Karpas-422 (cell line): ENCODE data around the gene RAB33B. TPM values are rescaled to one million over a fixed set of nuclear protein-coding genes. Genes with fewer than 3 reads are reported as not detected.
"Not testable (repeated sequence)": the region's sequence is repeated elsewhere in the genome, so short reads cannot be mapped to it uniquely, and the experiment has no call there.

Experiments used
- DNase-seq: peaks from one replicate; pipeline ENCODE4 v3.0.0-alpha.2; 2015
- H2AFZ ChIP-seq: fragments of 200-600 bp; sonication (generic); 2 replicates; pipeline ENCODE4 v1.6.1; 2014; ENCODE audit warnings: antibody characterized with exemption, low read length, mixed read lengths
- H3K27ac ChIP-seq: fragments of 200-600 bp; sonication (generic); 2 replicates; pipeline ENCODE4 v1.5.1; 2014; ENCODE audit warnings: mild to moderate bottlenecking, low read length, moderate library complexity
- H3K27me3 ChIP-seq: fragments of 200-600 bp; sonication (generic); 2 replicates; pipeline ENCODE4 v1.6.1; 2014; ENCODE audit warnings: low read length, mixed read lengths
- H3K36me3 ChIP-seq: fragments of 200-600 bp; sonication (generic); 2 replicates; pipeline ENCODE4 v1.6.1; 2014; ENCODE audit warnings: low read length, mixed read lengths; ENCODE audit not compliant: insufficient read depth
- H3K4me1 ChIP-seq: fragments of 200-600 bp; sonication (generic); 2 replicates; pipeline ENCODE4 v1.6.1; 2014; ENCODE audit warnings: mild to moderate bottlenecking, low read length, mixed read lengths
- H3K4me2 ChIP-seq: fragments of 200-600 bp; sonication (generic); 2 replicates; pipeline ENCODE4 v1.6.1; 2014; ENCODE audit warnings: low read length, low read depth, mild to moderate bottlenecking; ENCODE audit not compliant: poor library complexity, severe bottlenecking
- H3K4me3 ChIP-seq: fragments of 200-600 bp; sonication (generic); 2 replicates; pipeline ENCODE4 v1.5.1; 2014; ENCODE audit warnings: mild to moderate bottlenecking, antibody characterized with exemption, low read length, mixed read lengths
- H3K79me2 ChIP-seq: fragments of 200-600 bp; sonication (generic); 2 replicates; pipeline ENCODE4 v1.6.1; 2014; ENCODE audit warnings: mild to moderate bottlenecking, low read length, mixed read lengths
- H3K9ac ChIP-seq: fragments of 200-600 bp; sonication (generic); 2 replicates; pipeline ENCODE4 v1.6.0; 2014; ENCODE audit warnings: low read length
- H3K9me2 ChIP-seq: fragments of 200-600 bp; sonication (generic), shearing (Covaris generic); replicated peaks from 2 replicates; pipeline ENCODE4 v1.6.0; 2014; ENCODE audit warnings: mild to moderate bottlenecking, low read length, moderate library complexity; ENCODE audit not compliant: insufficient read depth
- H3K9me3 ChIP-seq: fragments of 300-700, 200-600 bp; sonication (generic); 2 replicates; pipeline ENCODE4 v1.6.1; 2014; ENCODE audit warnings: low read length, mixed read lengths
- H4K20me1 ChIP-seq: fragments of 200-600 bp; sonication (generic); 2 replicates; pipeline ENCODE4 v1.6.1; 2014; ENCODE audit warnings: mild to moderate bottlenecking, antibody characterized with exemption, low read length, low read depth; ENCODE audit not compliant: insufficient read depth
- total RNA-seq: library from RNA; depleted of rRNA; stranded (reverse); fragments of >200 nt; shearing (Covaris generic); gene quantifications from 2 replicates; pipeline ENCODE4 v1.2.3, GENCODE V29; 2014; ENCODE audit warnings: low replicate concordance

The RAB33B gene
- total RNA-seq, 1 experiment from 2014 or later = 17.2 TPM

DNA sequence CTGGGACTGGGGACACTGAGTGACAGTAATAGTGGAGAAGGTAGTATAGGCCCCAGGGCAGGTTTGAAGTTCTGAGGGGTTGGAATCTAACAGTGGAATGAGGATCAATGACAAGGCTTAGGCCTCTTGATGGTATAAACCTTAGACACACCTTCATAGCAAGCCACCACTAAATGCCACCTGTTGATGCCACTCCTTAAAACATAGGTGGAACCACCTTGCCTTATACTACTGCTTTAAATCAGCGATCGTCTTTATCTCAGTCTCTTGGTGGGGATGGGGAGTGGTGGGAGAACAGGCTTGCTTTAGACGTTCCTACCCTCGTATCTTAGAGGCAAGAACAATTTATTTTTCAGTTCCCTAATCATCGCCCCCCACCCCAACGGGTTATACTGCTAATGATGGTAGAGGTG, 1.2 kb downstream of the RAB33B start:
- Histone ChIP-seq H3K9ac (peak overlapping the region; percentile 91), H3K4me3 (peak overlapping the region; percentile 97), H4K20me1 (no peaks in the 10 kb centered on the region; the same call in 1 of the 2 replicates), H3K27ac (peak overlapping the region; percentile 88; the same call in 1 of the 2 replicates), H2AFZ (no peak overlapping the region), H3K4me1 (peaks cover 63% of the 10 kb centered on the region), H3K9me2 (no peaks in the 10 kb centered on the region), H3K4me2 (peak overlapping the region; percentile 94), H3K9me3 (no peaks in the 10 kb centered on the region), H3K36me3 (no peaks in the 10 kb centered on the region), H3K27me3 (no peaks in the 10 kb centered on the region), H3K79me2 (peaks cover 82% of the 10 kb centered on the region)
- peak; percentile 55 for DNase-seq

DNA sequence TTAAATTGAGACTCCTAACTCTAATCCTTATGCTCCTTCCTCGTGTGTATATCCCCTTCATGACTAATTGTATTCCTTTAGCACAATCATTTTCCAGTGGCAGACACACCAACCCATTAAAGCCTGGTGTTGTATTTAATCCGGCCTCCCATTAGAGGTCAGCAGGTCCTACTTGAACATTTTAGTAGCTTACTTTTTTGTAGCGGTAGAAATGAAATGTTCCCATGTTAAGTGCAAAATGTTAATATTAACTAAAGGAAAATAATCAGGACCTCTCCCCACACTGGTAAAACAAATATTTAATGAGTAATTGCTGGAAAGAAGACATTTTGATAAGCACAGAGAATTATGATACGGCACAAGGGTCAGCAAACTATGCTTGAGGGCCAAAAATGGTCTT, 3.4 kb downstream of the RAB33B start:
- H3K79me2 ChIP-seq = peaks cover 88% of the 10 kb centered on the region
- H3K4me1 ChIP-seq = peaks cover 52% of the 10 kb centered on the region
- peak overlapping the region; percentile 94 for H3K4me2 ChIP-seq

DNA sequence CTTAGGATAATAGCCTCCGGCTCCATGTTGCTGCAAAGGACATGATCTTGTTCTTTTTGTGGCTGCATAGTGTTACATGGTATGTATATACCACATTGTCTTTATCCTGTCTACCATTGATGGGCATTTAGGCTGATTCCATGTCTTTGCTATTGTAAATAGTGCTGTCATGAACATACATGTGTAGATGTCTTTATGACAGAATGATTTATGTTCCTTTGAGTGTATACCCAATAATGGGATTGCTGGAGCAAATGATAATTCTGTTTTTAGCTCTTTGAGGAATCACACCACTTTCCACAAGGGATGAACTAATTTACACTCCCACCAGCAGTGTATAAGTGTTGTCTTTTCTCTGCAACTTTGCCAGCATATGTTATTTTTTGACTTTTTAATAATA, 4.6 kb downstream of the RAB33B start:
- Histone ChIP-seq H3K4me3 (no peak overlapping the region), H3K27me3 (no peaks in the 10 kb centered on the region), H3K36me3 (peaks cover 10% of the 10 kb centered on the region; the same call in 1 of the 2 replicates), H3K4me1 (peaks cover 46% of the 10 kb centered on the region), H3K79me2 (peaks cover 94% of the 10 kb centered on the region), H4K20me1 (no peaks in the 10 kb centered on the region; the same call in 1 of the 2 replicates), H3K27ac (0 out of 2 replicates have a peak overlapping the region, but pooled peaks have one; percentile 2), H2AFZ (no peak overlapping the region), H3K9ac (no peak overlapping the region; the same call in 1 of the 2 replicates), H3K9me3 (no peaks in the 10 kb centered on the region), H3K4me2 (peak overlapping the region; percentile 94), H3K9me2 (no peaks in the 10 kb centered on the region)
- DNase-seq = no peak

More for the DNA sequence above, 3.4 kb downstream of the RAB33B start:
- peaks cover 8% of the 10 kb centered on the region; the same call in 1 of the 2 replicates for H3K36me3 ChIP-seq
- no peak overlapping the region for H2AFZ ChIP-seq
- no peak for DNase-seq
- H3K4me3 ChIP-seq = peak overlapping the region; percentile 97; the same call in 1 of the 2 replicates
- H4K20me1 ChIP-seq = no peaks in the 10 kb centered on the region; the same call in 1 of the 2 replicates
- H3K27ac ChIP-seq = no peak overlapping the region
- no peaks in the 10 kb centered on the region for H3K9me3 ChIP-seq
- no peak overlapping the region for H3K9ac ChIP-seq
- H3K9me2 ChIP-seq = no peaks in the 10 kb centered on the region
- no peaks in the 10 kb centered on the region for H3K27me3 ChIP-seq

DNA sequence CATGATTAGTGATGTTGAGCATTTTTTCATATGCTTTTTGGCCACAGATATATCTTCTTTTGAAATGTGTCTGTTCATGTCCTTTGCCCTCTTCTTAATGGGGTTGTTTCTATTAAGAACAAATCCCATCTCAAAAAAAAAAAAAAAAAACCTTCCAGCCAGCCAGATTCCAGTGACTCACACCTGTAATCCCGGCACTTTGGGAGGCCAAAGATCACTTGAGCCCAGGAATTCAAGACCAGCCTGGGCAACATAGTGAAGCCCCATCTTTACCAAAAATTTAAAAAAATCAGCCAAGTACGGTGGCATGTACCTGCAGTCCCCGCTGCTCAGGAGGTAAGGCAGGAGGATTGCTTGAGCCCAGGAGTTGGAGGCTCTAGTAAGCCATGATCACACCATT, 5.1 kb downstream of the RAB33B start:
- Histone ChIP-seq H4K20me1 (no peaks in the 10 kb centered on the region; the same call in 1 of the 2 replicates), H3K9me3 (no peaks in the 10 kb centered on the region), H2AFZ (no peak overlapping the region), H3K79me2 (peaks cover 99% of the 10 kb centered on the region), H3K36me3 (peaks cover 10% of the 10 kb centered on the region; the same call in 1 of the 2 replicates), H3K4me1 (peaks cover 46% of the 10 kb centered on the region), H3K27ac (0 out of 2 replicates have a peak overlapping the region, but pooled peaks have one; percentile 8), H3K4me2 (peak overlapping the region; percentile 94), H3K9ac (no peak overlapping the region), H3K9me2 (no peaks in the 10 kb centered on the region), H3K27me3 (no peaks in the 10 kb centered on the region), H3K4me3 (no peak overlapping the region)
- no peak for DNase-seq

DNA sequence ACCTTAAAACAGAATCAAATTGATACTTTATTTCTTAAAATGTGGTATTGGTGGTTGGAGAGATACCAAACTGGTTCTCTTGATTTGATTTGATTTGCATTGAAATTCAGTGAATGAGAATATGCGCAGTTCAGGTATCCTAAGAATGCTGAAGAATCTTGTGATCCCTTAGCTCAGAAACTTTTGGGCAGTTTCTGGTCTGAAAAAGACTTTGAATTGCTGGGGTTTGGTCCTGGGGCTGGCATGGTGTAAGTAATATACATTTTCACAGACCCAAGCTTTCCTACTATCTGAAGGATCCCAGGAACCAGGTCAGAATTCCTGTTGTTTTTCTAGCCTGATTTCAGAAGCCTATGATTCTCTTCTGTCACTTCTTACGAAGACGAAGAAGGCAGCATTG, 6.6 kb downstream of the RAB33B start:
- H3K9ac ChIP-seq = no peak overlapping the region
- H3K4me3 ChIP-seq = no peak overlapping the region
- peaks cover 39% of the 10 kb centered on the region for H3K4me1 ChIP-seq
- no peaks in the 10 kb centered on the region for H3K9me2 ChIP-seq
- no peak overlapping the region for H3K4me2 ChIP-seq
- no peaks in the 10 kb centered on the region for H3K9me3 ChIP-seq
- H2AFZ ChIP-seq = no peak overlapping the region
- H4K20me1 ChIP-seq = no peaks in the 10 kb centered on the region
- peaks cover 93% of the 10 kb centered on the region for H3K79me2 ChIP-seq
- no peak overlapping the region for H3K27ac ChIP-seq
- H3K36me3 ChIP-seq = peaks cover 10% of the 10 kb centered on the region; the same call in 1 of the 2 replicates
- no peak for DNase-seq
- H3K27me3 ChIP-seq = no peaks in the 10 kb centered on the region

DNA sequence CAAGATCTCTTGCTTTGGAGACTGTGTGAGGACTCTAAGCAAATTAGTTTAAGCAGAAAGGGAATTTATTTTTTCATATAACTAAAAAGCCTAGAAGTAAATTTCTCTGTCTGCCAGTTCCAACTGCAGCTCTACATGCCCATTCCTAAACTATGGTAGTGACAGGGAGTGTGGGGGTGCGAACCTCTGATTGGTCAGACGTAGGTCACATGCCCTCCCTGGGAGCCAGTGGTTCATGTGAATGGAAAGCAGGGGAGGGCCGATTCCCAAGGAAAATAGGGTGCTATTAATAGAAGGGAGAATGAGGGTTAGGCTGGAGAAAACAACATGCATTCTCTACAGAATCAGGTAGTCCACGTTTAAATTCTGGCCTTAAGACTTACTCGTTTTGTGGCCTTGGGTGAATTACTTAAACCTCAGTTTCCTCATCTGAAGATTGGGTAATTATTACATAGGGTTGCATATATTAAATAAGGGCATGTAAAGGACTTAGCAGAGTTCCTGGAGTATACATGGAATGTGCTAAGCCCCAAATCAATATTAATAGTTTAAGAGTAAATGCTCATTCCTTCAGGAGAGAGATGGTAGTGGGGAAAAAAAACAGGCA, 7.2 kb downstream of the RAB33B start:
- H2AFZ ChIP-seq = no peak overlapping the region
- H3K9me2 ChIP-seq = no peaks in the 10 kb centered on the region
- no peaks in the 10 kb centered on the region for H4K20me1 ChIP-seq
- H3K79me2 ChIP-seq = peaks cover 93% of the 10 kb centered on the region
- H3K36me3 ChIP-seq = peaks cover 10% of the 10 kb centered on the region; the same call in 1 of the 2 replicates
- H3K9ac ChIP-seq = no peak overlapping the region
- H3K27ac ChIP-seq = no peak overlapping the region
- no peaks in the 10 kb centered on the region for H3K9me3 ChIP-seq
- no peak for DNase-seq
- H3K27me3 ChIP-seq = no peaks in the 10 kb centered on the region
- no peak overlapping the region for H3K4me2 ChIP-seq
- H3K4me1 ChIP-seq = peaks cover 33% of the 10 kb centered on the region
- H3K4me3 ChIP-seq = no peak overlapping the region

- H3K4me2 ChIP-seq, H2AFZ ChIP-seq, H3K9me2 ChIP-seq, H3K27ac ChIP-seq, H3K4me3 ChIP-seq, H3K9ac ChIP-seq, H3K27me3 ChIP-seq, H3K36me3 ChIP-seq, H3K4me1 ChIP-seq, H3K9me3 ChIP-seq, DNase-seq, H4K20me1 ChIP-seq: not testable (repeated sequence)
- H3K79me2 ChIP-seq = peaks cover 93% of the 10 kb centered on the region
Observed at GRCh38 chr4:139464512-139464911, 10.6 kb downstream of the RAB33B start.

DNA sequence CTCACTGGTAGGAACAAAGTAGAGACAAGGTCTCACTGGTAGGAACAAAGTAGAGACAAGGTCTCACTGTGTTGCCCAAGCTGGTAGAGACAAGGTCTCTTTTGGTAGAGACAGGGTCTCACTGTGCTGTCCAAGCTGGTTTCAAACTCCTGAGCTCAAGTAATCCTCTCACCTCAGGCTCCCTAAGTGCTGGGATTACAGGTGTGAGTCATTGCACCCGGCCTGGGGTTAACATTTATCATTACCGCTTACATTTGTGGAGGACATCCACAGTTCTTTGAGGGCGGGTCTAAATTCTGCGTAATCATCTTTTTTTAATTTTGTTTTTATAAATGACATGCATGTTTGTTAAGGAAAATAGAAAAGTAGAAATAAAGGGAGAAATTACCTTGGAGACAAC, 12.0 kb downstream of the RAB33B start:
- H3K27ac ChIP-seq = no peak overlapping the region
- H3K4me3 ChIP-seq = no peak overlapping the region
- peaks cover 6% of the 10 kb centered on the region; the same call in 1 of the 2 replicates for H3K36me3 ChIP-seq
- no peak overlapping the region for H3K4me2 ChIP-seq
- peaks cover 93% of the 10 kb centered on the region for H3K79me2 ChIP-seq
- no peak overlapping the region for H2AFZ ChIP-seq
- H3K27me3 ChIP-seq = no peaks in the 10 kb centered on the region
- H3K9ac ChIP-seq = no peak overlapping the region
- no peaks in the 10 kb centered on the region for H4K20me1 ChIP-seq
- H3K4me1 ChIP-seq = no peaks in the 10 kb centered on the region
- H3K9me3 ChIP-seq = peaks cover 2% of the 10 kb centered on the region; the same call in 1 of the 2 replicates
- DNase-seq = no peak
- H3K9me2 ChIP-seq = no peaks in the 10 kb centered on the region
